GM21367 (cell line): ENCODE data around the gene DMGDH.

Source experiments
- ATAC-seq: cut with Tn5 transposase; IDR thresholded peaks from one replicate; pipeline ENCODE4 v1.9.1; 2021; ENCODE audit not compliant: unreplicated experiment

The DMGDH gene

DNA sequence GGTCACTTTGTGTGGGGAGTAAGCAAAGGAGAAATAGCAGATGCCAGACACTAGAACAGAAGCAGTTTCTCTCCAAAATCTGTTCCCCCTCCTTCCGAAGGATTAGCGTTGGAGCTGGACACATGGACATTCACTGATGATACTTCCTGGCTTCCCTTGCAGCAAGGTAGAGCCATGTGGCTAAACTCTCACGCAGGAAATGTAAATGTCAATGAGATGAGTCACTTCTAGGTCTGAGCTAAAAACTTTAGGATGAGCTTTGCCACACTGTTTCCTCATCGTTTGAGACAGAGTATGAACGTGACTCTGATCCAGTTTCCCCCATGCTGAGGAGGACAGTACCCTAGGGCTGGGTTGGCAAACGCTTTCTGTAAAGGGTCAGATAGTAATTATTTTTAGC is 5.2 kb upstream of the DMGDH start:
- ATAC-seq, result no peak

- ATAC-seq, result no peak
Measured at GRCh38 chr5:79070350-79070667, 835 bp upstream of the DMGDH start.

- no peak for ATAC-seq
Measured at GRCh38 chr5:79062436-79062835, 7.0 kb downstream of the DMGDH start.

DNA sequence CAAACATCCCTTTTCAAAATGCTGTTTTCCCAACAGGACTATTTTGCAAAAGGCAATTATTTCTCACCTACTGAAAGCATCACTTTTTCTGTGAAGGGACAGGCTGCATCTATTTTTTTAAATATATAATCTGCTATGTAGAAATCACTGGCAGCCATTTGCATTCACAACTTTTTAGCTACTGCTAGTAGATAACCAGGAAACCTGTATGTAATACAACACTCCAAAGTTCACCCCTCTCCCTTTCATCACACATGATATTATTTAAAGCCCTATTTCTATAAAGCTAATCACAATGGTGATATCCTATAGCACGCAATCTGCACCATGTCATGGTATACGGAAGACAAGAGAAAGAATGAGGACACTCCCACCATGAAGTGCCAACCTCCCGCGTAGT is 9.8 kb downstream of the DMGDH start:
- no peak for ATAC-seq

DNA sequence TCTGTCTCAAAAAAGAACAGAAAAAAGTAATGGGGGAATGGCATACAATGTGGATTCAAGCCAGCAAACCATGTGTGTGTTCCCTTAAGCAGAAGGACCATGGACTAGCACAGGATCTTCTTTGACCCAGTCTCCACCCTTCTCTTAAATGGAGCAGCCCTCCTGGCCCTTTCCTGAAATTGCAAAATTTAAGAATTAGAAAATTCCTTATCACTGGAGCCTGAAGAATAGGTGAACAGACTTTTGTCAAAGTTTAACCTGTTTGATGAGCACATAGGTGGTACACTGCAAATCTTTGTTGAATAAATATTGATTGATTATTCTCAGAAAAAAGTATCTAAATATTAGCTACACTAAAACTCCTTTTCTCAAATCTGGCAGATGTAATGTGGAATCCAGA is 12.6 kb downstream of the DMGDH start:
- no peak for ATAC-seq

- no peak for ATAC-seq
Measured at GRCh38 chr5:79055017-79055416, 14.5 kb downstream of the DMGDH start.

- ATAC-seq, result no peak
Measured at GRCh38 chr5:79053321-79053720, 16.2 kb downstream of the DMGDH start.

DNA sequence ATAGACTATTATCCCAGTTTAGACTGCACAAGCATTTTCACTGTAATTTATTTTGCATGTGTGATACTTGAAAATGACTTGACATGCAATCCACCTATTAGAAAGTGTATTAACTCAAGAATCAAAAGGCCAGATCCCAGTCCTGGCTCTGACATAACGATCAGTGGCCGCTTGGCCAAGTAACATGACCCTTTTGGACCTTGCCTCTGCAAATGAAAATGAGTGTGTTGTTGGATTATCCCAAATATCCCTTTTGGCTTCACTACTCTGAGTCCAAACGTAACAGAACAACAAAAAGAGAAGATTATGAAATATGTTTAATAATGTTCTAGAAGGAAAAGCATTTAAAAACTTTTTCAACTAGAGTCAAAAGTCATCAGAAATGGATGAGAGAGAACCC is 19.0 kb downstream of the DMGDH start:
- ATAC-seq, result no peak

DNA sequence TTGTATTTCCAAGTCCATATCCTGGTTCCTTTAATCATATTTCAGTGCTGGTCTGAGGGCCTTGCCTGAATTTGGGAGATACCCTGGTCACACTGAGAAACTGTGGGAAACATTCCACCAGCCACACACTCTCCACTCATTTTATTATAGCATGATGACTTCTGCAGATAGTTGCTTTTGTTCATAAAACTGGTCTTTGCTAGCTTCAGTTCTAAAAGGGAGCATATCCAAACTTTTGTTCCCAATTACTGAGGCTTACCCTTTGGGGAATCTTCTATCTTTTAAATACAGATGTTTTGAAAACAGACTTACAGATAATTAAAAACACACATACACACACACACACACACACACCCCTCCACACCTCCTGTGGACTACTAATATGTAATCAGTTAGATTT is 21.0 kb downstream of the DMGDH start:
- no peak for ATAC-seq

GRCh38 chr5:79047199-79047598 is 22.3 kb downstream of the DMGDH start:
- ATAC-seq, result no peak

DNA sequence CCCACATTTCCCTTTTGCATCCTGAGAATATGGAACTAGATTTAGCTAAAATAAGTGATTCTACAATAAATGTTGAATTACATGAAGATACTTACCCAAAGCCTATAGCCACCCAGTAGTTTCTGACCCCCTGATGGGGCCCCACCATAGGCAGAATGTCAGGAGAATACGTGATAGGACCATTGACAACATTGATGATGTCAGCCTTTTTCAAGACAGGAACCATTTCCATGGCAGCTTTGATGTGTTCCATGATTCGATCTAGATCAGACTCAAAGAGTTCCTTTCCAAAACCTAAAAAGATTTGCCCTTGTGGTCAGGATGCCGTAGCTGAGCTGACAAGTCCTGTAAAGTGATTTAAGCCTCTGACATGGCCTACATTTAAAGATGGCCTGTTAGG is 27.3 kb downstream of the DMGDH start:
- no peak for ATAC-seq

GRCh38 chr5:79036769-79037168 is 32.7 kb downstream of the DMGDH start:
- ATAC-seq, result no peak

DNA sequence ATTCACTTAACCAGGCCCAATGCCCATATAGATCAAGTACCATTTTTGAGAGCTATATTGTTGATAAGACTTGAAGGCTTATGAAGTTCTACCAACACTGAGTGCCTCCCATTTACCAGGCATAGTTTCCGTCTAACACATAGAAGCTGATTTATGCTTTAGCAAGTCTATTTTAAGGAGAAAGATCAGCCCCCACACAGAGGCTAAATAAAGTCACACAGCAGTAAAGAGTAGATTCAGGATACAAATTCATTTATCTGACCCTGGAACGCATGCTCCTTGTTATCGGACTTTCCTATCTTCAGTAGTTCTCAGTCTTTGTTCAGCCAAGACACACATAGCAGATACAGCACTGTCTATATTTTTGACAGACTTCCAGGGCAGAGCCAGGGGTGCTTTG is 34.2 kb downstream of the DMGDH start:
- ATAC-seq, result no peak

DNA sequence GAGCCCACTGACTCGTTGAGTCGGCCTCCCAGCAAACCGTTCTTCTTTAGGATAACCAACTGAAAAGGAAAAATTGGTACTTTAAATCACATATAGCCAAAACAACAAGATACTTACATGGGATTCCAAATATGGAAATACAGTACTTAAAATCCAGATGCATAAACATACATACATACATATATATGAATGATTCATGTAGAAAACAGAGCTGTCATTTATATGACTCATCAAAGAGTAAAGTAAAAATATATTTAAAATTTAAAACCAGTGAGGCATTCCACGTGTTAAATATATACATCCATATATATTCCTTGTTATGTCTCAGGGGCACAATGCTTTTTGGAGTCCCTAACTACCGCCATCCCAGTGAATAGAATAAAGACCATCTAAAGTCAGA is 36.7 kb downstream of the DMGDH start:
- ATAC-seq, result no peak

DNA sequence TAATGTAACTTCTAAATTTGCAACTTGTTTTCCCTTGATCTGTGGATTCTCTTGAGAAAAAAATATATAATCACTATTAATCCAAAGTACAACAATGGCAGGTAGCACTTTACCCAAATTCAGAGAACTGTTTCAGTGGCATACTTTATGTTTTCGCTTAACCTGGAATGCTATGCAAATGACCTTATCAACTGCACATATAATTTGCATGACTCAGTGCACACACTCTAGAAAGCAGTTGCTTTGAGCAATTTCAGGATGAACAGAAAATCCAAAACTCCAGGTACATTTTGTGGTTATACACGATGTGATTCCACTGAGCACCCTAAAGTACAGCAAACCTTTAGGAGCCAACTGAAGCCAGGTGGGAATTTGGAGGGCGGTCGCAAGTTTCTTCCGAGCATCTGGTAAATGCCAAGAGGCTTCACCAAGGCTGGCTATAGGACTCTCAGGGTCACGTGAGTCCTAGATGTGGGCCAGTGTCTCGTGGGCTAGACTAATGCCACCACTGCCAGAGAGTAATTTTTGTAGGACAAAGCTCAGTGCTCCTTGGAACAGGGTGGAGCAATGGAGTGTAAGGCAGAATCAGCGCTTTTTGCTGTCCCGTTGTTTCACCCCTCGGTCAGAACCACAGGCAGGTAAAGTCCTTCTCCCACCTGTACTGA is 37.3 kb downstream of the DMGDH start:
- no peak for ATAC-seq

DNA sequence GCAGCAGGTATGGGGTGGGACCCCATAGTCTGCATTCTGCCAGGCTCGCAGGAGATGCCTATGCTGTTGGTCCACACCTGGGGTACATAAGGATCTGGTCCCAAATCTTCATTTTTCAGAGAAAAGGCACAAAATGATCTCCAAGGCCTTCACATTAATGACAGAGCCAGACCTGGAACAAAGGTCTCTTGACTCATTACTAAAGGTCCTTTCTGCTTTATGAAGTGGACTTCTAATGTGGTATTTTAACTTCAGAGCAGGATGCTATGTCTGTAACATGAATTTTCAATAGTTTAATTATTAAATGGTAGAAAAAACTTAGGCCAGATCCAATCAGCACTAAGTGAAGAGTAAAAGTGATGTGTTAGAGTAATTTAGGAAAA is 38.0 kb downstream of the DMGDH start:
- no peak for ATAC-seq

GRCh38 chr5:79030663-79031484 is 38.6 kb downstream of the DMGDH start:
- no peak for ATAC-seq

DNA sequence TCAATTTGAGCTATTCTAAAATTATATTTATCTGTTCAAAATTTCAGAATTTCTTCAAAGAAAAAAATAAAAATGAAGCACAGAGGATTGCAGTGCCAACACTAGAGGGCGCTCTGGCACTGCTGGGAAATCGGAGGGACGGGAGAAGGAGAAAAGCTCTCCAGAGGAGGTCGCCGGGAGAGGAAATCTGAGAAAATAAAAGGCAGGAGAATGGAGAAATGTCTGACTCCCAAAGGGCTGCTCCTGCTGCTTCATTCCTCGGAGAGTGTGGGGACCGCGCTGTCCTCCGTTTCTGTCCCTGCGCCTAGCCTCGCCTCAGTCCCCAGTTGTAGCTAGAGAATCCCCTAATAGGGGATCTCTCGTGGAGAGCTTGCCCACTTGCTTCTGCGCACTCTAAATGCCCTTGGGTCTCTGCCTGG is 44.4 kb downstream of the DMGDH start:
- no peak for ATAC-seq

- no peak for ATAC-seq
Measured at GRCh38 chr5:79023947-79024346, 45.5 kb downstream of the DMGDH start.

GRCh38 chr5:79023348-79023747 is 46.1 kb downstream of the DMGDH start:
- no peak for ATAC-seq

GRCh38 chr5:79022771-79023170 is 46.7 kb downstream of the DMGDH start:
- ATAC-seq, result no peak

GRCh38 chr5:79021753-79022152 is 47.7 kb downstream of the DMGDH start:
- ATAC-seq, result no peak
